ENCODE measurements around the gene MICALL2. TPM values are rescaled to one million over a fixed set of nuclear protein-coding genes. Genes with fewer than 3 reads are reported as not detected.

Gene MICALL2
- total RNA-seq, 4 donors from 2014 or later: 111 to 272 (median 209) TPM

- Histone ChIP-seq H3K36me3 (peaks cover 0 to 98% (median 0%) of the 10 kb centered on the region in 3 donors), H3K27me3 (no peaks in the 10 kb centered on the region), H3K4me3 (no peak overlapping the region), H3K9me3 (no peaks in the 10 kb centered on the region), H3K4me1 (no peaks in the 10 kb centered on the region), H3K27ac (no peak overlapping the region)
- DNase-seq: no peak
- no peak for TF ChIP-seq POLR2A (IDR thresholded peaks at IDR 0.05)
- TF ChIP-seq, protein P1, sequence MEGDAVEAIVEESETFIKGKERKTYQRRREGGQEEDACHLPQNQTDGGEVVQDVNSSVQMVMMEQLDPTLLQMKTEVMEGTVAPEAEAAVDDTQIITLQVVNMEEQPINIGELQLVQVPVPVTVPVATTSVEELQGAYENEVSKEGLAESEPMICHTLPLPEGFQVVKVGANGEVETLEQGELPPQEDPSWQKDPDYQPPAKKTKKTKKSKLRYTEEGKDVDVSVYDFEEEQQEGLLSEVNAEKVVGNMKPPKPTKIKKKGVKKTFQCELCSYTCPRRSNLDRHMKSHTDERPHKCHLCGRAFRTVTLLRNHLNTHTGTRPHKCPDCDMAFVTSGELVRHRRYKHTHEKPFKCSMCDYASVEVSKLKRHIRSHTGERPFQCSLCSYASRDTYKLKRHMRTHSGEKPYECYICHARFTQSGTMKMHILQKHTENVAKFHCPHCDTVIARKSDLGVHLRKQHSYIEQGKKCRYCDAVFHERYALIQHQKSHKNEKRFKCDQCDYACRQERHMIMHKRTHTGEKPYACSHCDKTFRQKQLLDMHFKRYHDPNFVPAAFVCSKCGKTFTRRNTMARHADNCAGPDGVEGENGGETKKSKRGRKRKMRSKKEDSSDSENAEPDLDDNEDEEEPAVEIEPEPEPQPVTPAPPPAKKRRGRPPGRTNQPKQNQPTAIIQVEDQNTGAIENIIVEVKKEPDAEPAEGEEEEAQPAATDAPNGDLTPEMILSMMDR (IDR thresholded peaks at IDR 0.05): no peak
Measured at GRCh38 chr7:1480670-1481069, 21.4 kb upstream of the MICALL2 start.

DNA sequence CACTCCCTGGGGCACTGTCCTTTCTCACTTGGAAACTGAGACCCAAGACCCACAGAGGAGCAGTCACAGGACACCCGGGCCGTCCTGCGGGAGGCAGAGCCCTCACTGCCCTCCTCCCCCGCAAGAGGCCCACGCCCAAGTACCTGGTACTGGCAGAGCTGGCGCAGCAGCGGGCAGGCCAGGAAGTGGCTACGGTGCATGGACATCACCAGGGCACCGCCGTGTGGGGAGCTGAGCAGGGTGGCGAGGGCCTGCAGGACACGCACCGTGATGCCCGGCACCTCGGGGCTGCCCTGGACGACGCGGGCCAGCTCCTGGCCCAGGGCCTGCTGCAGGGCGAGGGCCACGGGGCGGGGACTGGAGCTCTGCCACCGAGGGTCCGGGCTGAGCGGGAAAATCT is 20.0 kb upstream of the MICALL2 start:
- no peak for DNase-seq
- H3K4me1 ChIP-seq: peaks cover 0 to 5% (median 0%) of the 10 kb centered on the region in 4 donors
- TF ChIP-seq, protein P1 (IDR thresholded peaks at IDR 0.05): no peak
- no peak for TF ChIP-seq POLR2A (IDR thresholded peaks at IDR 0.05)
- H3K4me3 ChIP-seq: no peak overlapping the region
- no peak overlapping the region for H3K27ac ChIP-seq
- no peaks in the 10 kb centered on the region for H3K9me3 ChIP-seq
- H3K36me3 ChIP-seq: peaks cover 0 to 88% (median 0%) of the 10 kb centered on the region in 3 donors
- no peaks in the 10 kb centered on the region for H3K27me3 ChIP-seq

GRCh38 chr7:1478480-1478879 is 19.2 kb upstream of the MICALL2 start:
- TF ChIP-seq POLR2A (IDR thresholded peaks at IDR 0.05): no peak
- TF ChIP-seq, protein P1 (IDR thresholded peaks at IDR 0.05): no peak
- DNase-seq: no peak
- H3K9me3 ChIP-seq: no peaks in the 10 kb centered on the region
- no peak overlapping the region for H3K4me3 ChIP-seq
- no peak overlapping the region for H3K27ac ChIP-seq
- no peaks in the 10 kb centered on the region for H3K27me3 ChIP-seq
- H3K4me1 ChIP-seq: peaks cover 0 to 7% (median 0%) of the 10 kb centered on the region in 4 donors
- H3K36me3 ChIP-seq: peaks cover 0 to 85% (median 0%) of the 10 kb centered on the region in 3 donors

DNA sequence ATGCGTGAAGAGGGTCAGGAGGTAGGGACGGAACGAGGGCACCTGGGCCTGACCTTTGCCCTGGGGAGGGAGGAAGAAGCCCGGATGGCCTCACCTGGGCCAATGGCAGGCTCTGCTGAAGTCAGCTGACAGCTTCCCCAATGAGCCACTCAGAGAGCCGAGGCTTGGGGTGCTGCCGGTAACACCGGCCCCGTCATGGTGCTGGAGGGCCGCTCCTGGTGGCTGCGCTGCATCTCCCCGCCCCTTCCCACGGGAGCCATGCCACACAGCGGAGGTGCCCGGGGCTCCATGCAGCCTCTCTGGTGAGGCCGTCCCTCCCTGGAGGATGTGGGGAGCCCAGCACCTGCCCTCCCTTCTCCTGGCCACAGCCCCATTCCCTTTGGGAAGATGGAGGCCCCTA is 17.6 kb upstream of the MICALL2 start:
- peaks cover 0 to 85% (median 0%) of the 10 kb centered on the region in 3 donors for H3K36me3 ChIP-seq
- H3K4me1 ChIP-seq: peaks cover 0 to 7% (median 0%) of the 10 kb centered on the region in 4 donors
- no peaks in the 10 kb centered on the region for H3K27me3 ChIP-seq
- no peak for DNase-seq
- H3K9me3 ChIP-seq: no peaks in the 10 kb centered on the region
- no peak overlapping the region for H3K27ac ChIP-seq
- no peak for TF ChIP-seq POLR2A (IDR thresholded peaks at IDR 0.05)
- TF ChIP-seq, protein P1 (IDR thresholded peaks at IDR 0.05): no peak
- no peak overlapping the region for H3K4me3 ChIP-seq

DNA sequence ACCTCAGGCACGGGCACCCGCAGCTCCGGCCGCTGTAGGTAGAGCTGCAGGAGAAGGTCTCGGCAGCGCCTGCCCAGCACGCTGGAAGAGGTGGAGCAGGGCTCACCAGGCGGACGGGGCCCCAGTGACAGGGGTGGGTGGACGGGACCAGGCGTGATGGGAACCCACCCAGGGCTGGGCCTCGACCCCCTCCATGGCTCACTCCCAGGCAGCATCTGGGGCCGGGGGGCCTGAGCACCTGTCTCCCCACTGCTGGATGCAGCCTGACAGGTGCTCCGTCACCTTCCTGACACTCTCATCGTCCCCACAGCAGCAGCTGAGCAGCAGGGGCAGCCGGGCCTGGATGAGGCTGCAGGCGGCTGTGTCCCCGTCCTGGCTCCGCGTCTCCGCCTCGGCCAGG is 16.7 kb upstream of the MICALL2 start:
- DNase-seq: no peak
- no peaks in the 10 kb centered on the region for H3K27me3 ChIP-seq
- H3K27ac ChIP-seq: no peak overlapping the region
- TF ChIP-seq POLR2A (IDR thresholded peaks at IDR 0.05): no peak
- TF ChIP-seq, protein P1 (IDR thresholded peaks at IDR 0.05): no peak
- no peaks in the 10 kb centered on the region for H3K9me3 ChIP-seq
- H3K4me3 ChIP-seq: no peak overlapping the region
- H3K4me1 ChIP-seq: peaks cover 0 to 7% (median 0%) of the 10 kb centered on the region in 4 donors
- peaks cover 0 to 85% (median 0%) of the 10 kb centered on the region in 3 donors for H3K36me3 ChIP-seq

DNA sequence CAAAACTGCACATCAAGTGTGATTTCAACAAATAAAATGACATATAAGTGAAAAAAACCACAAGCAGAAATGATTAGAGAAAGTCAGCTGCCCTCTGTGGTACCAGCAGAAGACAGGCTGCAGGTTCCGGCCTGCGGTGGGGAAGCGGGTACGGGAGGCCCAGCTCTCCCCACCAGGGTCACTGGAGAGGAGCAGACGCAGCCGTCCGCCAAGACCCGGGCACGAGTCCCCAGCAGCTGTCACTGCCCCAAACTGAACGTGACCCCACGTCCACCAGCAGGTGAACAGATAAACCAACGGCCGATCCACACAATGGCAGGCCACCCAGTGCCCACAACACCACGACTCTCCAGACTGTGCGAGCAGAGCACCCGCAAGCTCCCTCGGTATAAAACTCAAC is 16.1 kb upstream of the MICALL2 start:
- peaks cover 0 to 7% (median 0%) of the 10 kb centered on the region in 4 donors for H3K4me1 ChIP-seq
- no peaks in the 10 kb centered on the region for H3K9me3 ChIP-seq
- no peak overlapping the region for H3K4me3 ChIP-seq
- DNase-seq: no peak
- no peak for TF ChIP-seq POLR2A (IDR thresholded peaks at IDR 0.05)
- TF ChIP-seq, protein P1 (IDR thresholded peaks at IDR 0.05): no peak
- no peaks in the 10 kb centered on the region for H3K27me3 ChIP-seq
- H3K36me3 ChIP-seq: peaks cover 0 to 85% (median 0%) of the 10 kb centered on the region in 3 donors
- H3K27ac ChIP-seq: no peak overlapping the region

All from Peyer's patch (tissue), 4 donors.